Uterus (tissue), 2 donors: Measurements from ENCODE around the gene TENT5D.

Experiments used
- CTCF ChIP-seq, 4 experiments: fragments of 200-600 bp in 2 of 4; fragments of 450-650 bp in 2 of 4; sonication (generic) in 2 of 4; IDR thresholded peaks; one replicate each; pipeline ENCODE4 v1.5.1; 2016 to 2019; ENCODE audit warnings: antibody characterized with exemption in 4 of 4, mild to moderate bottlenecking in 2 of 4, moderate library complexity in 1 of 4
- POLR2A ChIP-seq, 2 donors: fragments of 450-650 bp; IDR thresholded peaks; one replicate each; pipeline ENCODE4 v1.6.1; 2016; ENCODE audit warnings: antibody characterized with exemption in 2 of 2, mild to moderate bottlenecking in 1 of 2, moderate library complexity in 1 of 2

- TF ChIP-seq CTCF (IDR thresholded peaks at IDR 0.05) (no peak), POLR2A (IDR thresholded peaks at IDR 0.05) (no peak)
These were observed 3.5 kb downstream of the TENT5D start for GRCh38 chrX:80423744-80424143.
